ENCODE measurements around the gene EXO1.

- TF ChIP-seq CTCF (IDR thresholded peaks at IDR 0.05) (no peak), POLR2AphosphoS5 (IDR thresholded peaks at IDR 0.05) (no peak)
Measured at GRCh38 chr1:241836941-241837340, 11.1 kb upstream of the EXO1 start.
